ENCODE results near the gene CCDC60. TPM values are rescaled to one million over a fixed set of nuclear protein-coding genes. Genes with fewer than 3 reads are reported as not detected.
A peak's percentile ranks its signal among the peaks of the same experiment; 100 is the strongest.

CCDC60 gene
- total RNA-seq, 4 donors from 2014 or later: not detected

DNA sequence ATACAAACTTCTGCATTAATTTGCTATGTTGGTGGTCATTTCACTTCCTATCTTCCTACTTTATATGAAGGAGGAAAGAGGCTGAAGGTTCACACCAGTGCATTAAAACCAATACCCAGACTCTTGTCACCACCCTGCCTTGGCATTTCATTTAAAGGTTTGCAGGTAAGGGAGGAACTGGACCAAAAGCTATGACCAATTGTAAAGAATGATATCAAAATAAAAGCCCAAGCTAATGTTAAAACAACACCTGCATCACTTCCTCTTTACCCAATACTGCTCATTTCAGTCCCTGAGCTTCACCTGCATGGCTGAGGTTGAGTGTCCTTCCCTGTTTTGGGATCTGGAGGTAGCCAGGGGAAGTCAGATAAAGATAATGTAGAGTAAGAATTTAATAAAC, 211.8 kb downstream of the CCDC60 start:
- in situ Hi-C loops (cut with MboI; ENCODE audit: low sequenced_read_pairs in 4 of 4) (loop anchor here in 1 of 4 donors (10.0 kb wide), 1 partner anchor 102 kb away; no protein-coding TSS in a partner anchor), intact Hi-C loops (cut with DNase I; ENCODE audit: low total_unique reads) (loop anchor here (10.0 kb wide), 1 partner anchor 432 kb away; no protein-coding TSS in a partner anchor)
- ATAC-seq (no peak), DNase-seq (no peak)
- Histone ChIP-seq H3K9me3 (no peaks in the 10 kb centered on the region), H3K27ac (no peak overlapping the region), H3K4me1 (no peaks in the 10 kb centered on the region), H3K4me3 (no peak overlapping the region), H3K27me3 (no peaks in the 10 kb centered on the region), H3K36me3 (no peaks in the 10 kb centered on the region)
- TF ChIP-seq CTCF (IDR thresholded peaks at IDR 0.05 in 4 of 5, conservative IDR thresholded peaks at IDR 0.05 in 1 of 5) (no peak), POLR2A (IDR thresholded peaks at IDR 0.05) (no peak)

DNA sequence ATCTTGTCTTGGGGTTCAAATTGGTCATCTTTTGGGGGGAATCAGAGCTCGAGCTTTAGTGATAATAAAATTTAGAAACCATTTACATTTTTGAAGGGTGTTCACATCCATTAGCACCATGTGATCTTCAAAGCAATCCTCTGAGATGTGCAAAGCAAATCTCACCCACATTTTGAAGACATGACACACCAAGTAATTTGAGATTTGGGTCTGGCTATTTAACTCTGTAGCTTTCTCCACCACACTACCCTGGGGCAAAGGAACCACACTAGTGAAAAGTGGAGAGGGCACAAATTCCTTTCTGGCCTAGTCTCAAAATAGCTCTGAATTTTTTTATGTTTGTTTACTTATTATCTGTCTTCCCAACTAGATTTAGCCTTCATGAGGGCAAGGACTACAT, 212.5 kb downstream of the CCDC60 start:
- intact Hi-C loops (cut with DNase I; ENCODE audit: low total_unique reads): loop anchor here (10.0 kb wide), 1 partner anchor 432 kb away; no protein-coding TSS in a partner anchor
- Histone ChIP-seq H3K9me3 (no peaks in the 10 kb centered on the region), H3K36me3 (no peaks in the 10 kb centered on the region), H3K27ac (no peak overlapping the region), H3K4me1 (no peaks in the 10 kb centered on the region), H3K4me3 (no peak overlapping the region), H3K27me3 (no peaks in the 10 kb centered on the region)
- TF ChIP-seq CTCF (IDR thresholded peaks at IDR 0.05 in 4 of 5, conservative IDR thresholded peaks at IDR 0.05 in 1 of 5): no peak
- TF ChIP-seq POLR2A (IDR thresholded peaks at IDR 0.05): no peak
- ATAC-seq (no peak), DNase-seq (no peak)
- in situ Hi-C loops (cut with MboI; ENCODE audit: low sequenced_read_pairs in 4 of 4): loop anchor here in 1 of 4 donors (10.0 kb wide), 1 partner anchor 102 kb away; no protein-coding TSS in a partner anchor

- intact Hi-C loops (cut with DNase I; ENCODE audit: low total_unique reads): no loop called here
- Histone ChIP-seq H3K4me3 (no peak overlapping the region), H3K9me3 (no peaks in the 10 kb centered on the region), H3K27me3 (no peaks in the 10 kb centered on the region), H3K4me1 (no peaks in the 10 kb centered on the region), H3K27ac (no peak overlapping the region), H3K36me3 (no peaks in the 10 kb centered on the region)
- ATAC-seq (peak; percentile 67 to 73), DNase-seq (no peak)
- TF ChIP-seq CTCF (IDR thresholded peaks at IDR 0.05 in 4 of 5, conservative IDR thresholded peaks at IDR 0.05 in 1 of 5) (no peak), POLR2A (IDR thresholded peaks at IDR 0.05) (no peak)
- in situ Hi-C loops (cut with MboI; ENCODE audit: low sequenced_read_pairs in 4 of 4): no loop called here
Measured at GRCh38 chr12:119556854-119557253, 222.3 kb downstream of the CCDC60 start.

DNA sequence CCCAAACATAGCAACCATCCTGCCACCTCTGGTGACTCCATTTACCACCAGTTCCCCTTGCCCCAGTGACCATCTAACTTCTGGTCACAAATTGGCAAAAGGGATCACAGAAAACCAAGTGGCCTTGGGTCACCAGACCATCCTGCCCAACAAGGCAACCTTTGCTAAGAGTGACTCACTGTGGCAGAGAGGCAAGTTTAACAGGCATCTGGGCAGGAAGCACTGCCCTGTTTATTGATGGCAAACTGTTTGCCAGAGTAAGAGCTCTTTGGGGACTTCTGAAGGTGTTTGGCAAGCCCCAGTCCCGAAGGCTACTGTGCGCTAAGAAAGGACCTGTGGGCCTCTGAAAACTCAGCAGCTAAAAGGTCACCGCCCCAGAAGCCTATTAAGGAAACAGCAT, 230.9 kb downstream of the CCDC60 start:
- H3K4me1 ChIP-seq: no peaks in the 10 kb centered on the region
- H3K4me3 ChIP-seq: no peak overlapping the region
- no peak for TF ChIP-seq POLR2A (IDR thresholded peaks at IDR 0.05)
- no peak for TF ChIP-seq CTCF (IDR thresholded peaks at IDR 0.05 in 4 of 5, conservative IDR thresholded peaks at IDR 0.05 in 1 of 5)
- no peak for DNase-seq
- no peak overlapping the region for H3K27ac ChIP-seq
- in situ Hi-C loops (cut with MboI; ENCODE audit: low sequenced_read_pairs in 4 of 4) (no loop called here), intact Hi-C loops (cut with DNase I; ENCODE audit: low total_unique reads) (no loop called here)
- no peaks in the 10 kb centered on the region for H3K36me3 ChIP-seq
- H3K9me3 ChIP-seq: no peaks in the 10 kb centered on the region
- no peak for ATAC-seq
- H3K27me3 ChIP-seq: no peaks in the 10 kb centered on the region

DNA sequence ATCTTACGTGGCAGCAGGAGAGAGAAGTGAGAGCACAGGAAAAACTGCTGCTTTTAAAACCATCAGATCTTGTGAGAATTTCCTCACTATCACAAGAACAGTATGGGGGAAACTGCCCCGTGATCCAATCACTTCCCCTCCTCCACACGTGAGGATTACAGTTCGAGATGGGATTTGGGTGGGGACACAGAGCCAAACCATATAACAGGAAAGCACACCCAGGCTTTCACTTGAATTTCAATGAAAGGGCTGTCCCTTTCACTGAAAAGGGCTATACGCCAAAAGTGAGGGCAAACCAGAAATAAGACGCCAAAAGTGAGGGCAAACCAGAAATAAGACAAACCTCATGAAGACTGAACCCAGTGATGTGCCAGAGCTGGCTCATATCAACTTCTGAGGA, 236.2 kb downstream of the CCDC60 start:
- H3K36me3 ChIP-seq: no peaks in the 10 kb centered on the region
- intact Hi-C loops (cut with DNase I; ENCODE audit: low total_unique reads) (no loop called here), in situ Hi-C loops (cut with MboI; ENCODE audit: low sequenced_read_pairs in 4 of 4) (no loop called here)
- DNase-seq (no peak), ATAC-seq (no peak)
- no peak overlapping the region for H3K27ac ChIP-seq
- no peak for TF ChIP-seq POLR2A (IDR thresholded peaks at IDR 0.05)
- TF ChIP-seq CTCF (IDR thresholded peaks at IDR 0.05 in 4 of 5, conservative IDR thresholded peaks at IDR 0.05 in 1 of 5): no peak
- H3K9me3 ChIP-seq: no peaks in the 10 kb centered on the region
- H3K4me3 ChIP-seq: no peak overlapping the region
- peaks cover 0 to 5% of the 10 kb centered on the region in 2 donors for H3K4me1 ChIP-seq
- H3K27me3 ChIP-seq: no peaks in the 10 kb centered on the region

Data from gastrocnemius medialis (tissue), 4 donors.